Endothelial cell (in vitro differentiated cells): Measurements from ENCODE around the gene NR2C2. TPM values are rescaled to one million over a fixed set of nuclear protein-coding genes. Genes with fewer than 3 reads are reported as not detected.

Source experiments
- DNase-seq: peaks from one replicate; pipeline ENCODE4 v3.0.0; 2021; ENCODE audit warnings: low spot score
- H3K27ac Mint-ChIP-seq: one replicate; pipeline ENCODE4 v1.8.0; 2021; ENCODE audit warnings: mixed read lengths, inconsistent platforms; ENCODE audit not compliant: unreplicated experiment
- H3K27me3 Mint-ChIP-seq: one replicate; pipeline ENCODE4 v1.8.0; 2021; ENCODE audit warnings: mild to moderate bottlenecking, moderate library complexity, mixed read lengths, inconsistent platforms; ENCODE audit not compliant: unreplicated experiment
- H3K36me3 Mint-ChIP-seq: one replicate; pipeline ENCODE4 v1.8.0; 2021; ENCODE audit warnings: mild to moderate bottlenecking, low read depth, mixed read lengths, inconsistent platforms; ENCODE audit not compliant: unreplicated experiment
- H3K4me1 Mint-ChIP-seq: one replicate; pipeline ENCODE4 v1.8.0; 2021; ENCODE audit warnings: mild to moderate bottlenecking, mixed read lengths, inconsistent platforms; ENCODE audit not compliant: unreplicated experiment
- H3K4me3 Mint-ChIP-seq: one replicate; pipeline ENCODE4 v1.8.0; 2021; ENCODE audit warnings: mild to moderate bottlenecking, mixed read lengths, inconsistent platforms; ENCODE audit not compliant: unreplicated experiment
- H3K9me3 Mint-ChIP-seq: one replicate; pipeline ENCODE4 v1.8.0; 2021; ENCODE audit warnings: mixed read lengths, inconsistent platforms; ENCODE audit not compliant: unreplicated experiment
- CTCF ChIP-seq: fragments of 200-600 bp; sonication (generic); IDR thresholded peaks from one replicate; pipeline ENCODE4 v1.5.0; 2021; ENCODE audit warnings: antibody characterized with exemption; ENCODE audit not compliant: unreplicated experiment
- long read RNA-seq: library from polyadenylated mRNA; unstranded; transcript quantifications from one replicate; pipeline ENCODE4 v2.0.0, GENCODE V29; 2020; ENCODE audit not compliant: unreplicated experiment
- total RNA-seq: library from RNA; stranded (reverse); fragmentation: NEBNext Ultra II Directional; extraction: Animal tissue kit (Norgen Biotek cat#: 25700); gene quantifications from one replicate; pipeline ENCODE4 v1.2.1, GENCODE V29; 2021; ENCODE audit not compliant: unreplicated experiment

NR2C2 gene
- 49.1 TPM for total RNA-seq
- long read RNA-seq, partial matches to known transcripts: 1 of 1 reads
- long read RNA-seq, other reads (novel, unspliced or antisense): 0 of 1 reads

GRCh38 chr3:14947100-14947885, at the start of gene NR2C2:
Gene NR2C2, plus strand, starts transcription at chr3:14947583. Its CDS starts 56,332 bp downstream, at chr3:15003915.
- Mint-ChIP-seq H3K4me1 (peaks cover 43% of the 10 kb centered on the region), H3K36me3 (peaks cover 17% of the 10 kb centered on the region), H3K4me3 (peak within 1 kb of the TSS; percentile 95), H3K9me3 (no peaks in the 10 kb centered on the region), H3K27me3 (peaks cover 14% of the 10 kb centered on the region), H3K27ac (peak within 1 kb of the TSS; percentile 95)
- no peak for TF ChIP-seq CTCF
- peak; percentile 86 for DNase-seq

DNA sequence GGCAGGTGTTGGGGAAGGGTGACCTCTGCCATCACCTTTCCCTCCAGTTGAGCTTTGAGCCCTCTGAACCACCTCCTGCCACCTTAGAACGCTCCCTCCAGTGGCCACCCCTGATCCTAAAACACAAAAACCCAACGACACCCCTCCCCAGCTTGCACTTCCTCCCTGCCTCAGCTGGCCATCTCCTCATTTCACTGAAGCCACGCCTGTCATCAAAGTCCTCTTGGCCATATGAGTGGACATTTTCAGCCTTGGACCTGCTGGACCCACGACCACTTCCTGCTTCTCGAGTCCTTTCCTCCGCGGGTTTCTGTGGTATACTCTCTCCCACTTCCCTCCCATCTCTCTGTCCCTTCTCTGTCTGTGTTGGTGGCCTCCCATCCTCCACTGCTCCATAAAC, 48.5 kb upstream of the NR2C2 start:
- Mint-ChIP-seq H3K4me1 (peaks cover 9% of the 10 kb centered on the region), H3K27me3 (peaks cover 16% of the 10 kb centered on the region), H3K36me3 (peaks cover 74% of the 10 kb centered on the region), H3K27ac (peak overlapping the region; percentile 54), H3K9me3 (no peaks in the 10 kb centered on the region), H3K4me3 (peak overlapping the region; percentile 33)
- DNase-seq: no peak
- TF ChIP-seq CTCF: no peak

GRCh38 chr3:14899993-14900618, 47.3 kb upstream of the NR2C2 start:
- peak overlapping the region; percentile 13 for H3K27ac Mint-ChIP-seq
- peaks cover 79% of the 10 kb centered on the region for H3K36me3 Mint-ChIP-seq
- no peak for DNase-seq
- peak overlapping the region; percentile 78 for H3K4me3 Mint-ChIP-seq
- H3K4me1 Mint-ChIP-seq: peaks cover 9% of the 10 kb centered on the region
- H3K9me3 Mint-ChIP-seq: no peaks in the 10 kb centered on the region
- H3K27me3 Mint-ChIP-seq: peaks cover 18% of the 10 kb centered on the region
- no peak for TF ChIP-seq CTCF

DNA sequence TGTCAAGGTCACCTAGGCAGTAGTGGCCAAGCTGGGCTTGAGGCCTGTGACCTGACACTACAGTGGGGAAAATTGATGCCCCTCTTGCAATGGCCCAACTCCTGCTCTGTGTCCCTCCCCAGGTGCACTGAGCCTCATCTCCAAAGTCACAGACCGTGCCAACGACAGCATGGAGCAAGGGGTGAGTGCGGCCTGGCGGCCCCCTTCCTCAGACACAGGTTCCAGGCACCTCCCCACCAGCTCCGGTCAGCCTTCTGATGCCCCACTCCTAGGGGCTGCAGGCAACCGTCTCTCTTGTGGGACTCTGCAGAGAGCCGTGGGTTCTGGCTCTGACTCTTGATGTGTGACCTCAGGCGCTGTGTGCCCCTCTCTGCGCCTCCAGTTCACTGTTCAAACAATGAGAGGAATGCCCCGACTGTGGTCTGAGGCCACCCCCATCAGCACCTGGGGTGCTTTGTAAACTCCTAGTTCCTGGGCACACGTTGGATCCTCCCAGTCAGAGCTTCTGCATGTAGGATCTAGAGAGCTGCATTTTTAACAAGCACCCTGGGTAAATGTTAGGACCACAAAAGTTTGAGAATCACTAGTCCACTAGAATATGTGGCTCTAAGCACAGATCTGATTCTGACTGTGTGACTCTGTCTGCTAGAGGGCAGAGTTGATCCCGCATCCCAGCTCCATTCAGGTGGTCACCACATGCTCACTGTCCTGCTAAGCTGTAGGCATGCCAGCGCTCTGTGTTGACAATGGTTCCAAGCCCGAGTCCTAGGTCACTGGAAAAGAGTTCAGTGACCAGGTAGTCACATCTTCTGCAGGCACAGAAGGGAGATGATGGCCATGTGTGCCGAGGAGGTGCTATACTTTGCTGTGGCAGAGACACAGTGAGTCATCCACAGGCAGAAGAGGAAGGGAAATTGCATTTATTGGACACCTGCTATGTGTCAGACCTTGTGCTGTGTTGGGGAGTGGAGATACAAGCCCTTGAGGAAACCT, 46.2 kb upstream of the NR2C2 start:
- H3K27ac Mint-ChIP-seq: no peak overlapping the region
- DNase-seq: no peak

More for the DNA sequence above, 46.2 kb upstream of the NR2C2 start:
- H3K4me3 Mint-ChIP-seq: peak overlapping the region; percentile 83
- peaks cover 19% of the 10 kb centered on the region for H3K27me3 Mint-ChIP-seq
- peaks cover 9% of the 10 kb centered on the region for H3K4me1 Mint-ChIP-seq
- H3K9me3 Mint-ChIP-seq: no peaks in the 10 kb centered on the region
- H3K36me3 Mint-ChIP-seq: peaks cover 85% of the 10 kb centered on the region
- no peak for TF ChIP-seq CTCF
